Cardiac fibroblast (primary cell): ENCODE results near the gene PHOSPHO1.

ENCODE experiments used
- DNase-seq, 2 donors: peaks; one replicate each; pipeline versions ENCODE4 v3.0.0 to v3.0.0-alpha.2; 2010; ENCODE audit warnings: low read depth in 2 of 2
- H3K4me3 ChIP-seq, 2 donors: replicated peaks in 1 of 2; 1 replicate in 1 of 2; 2 replicates in 1 of 2; pipeline ENCODE4 v1.5.1; 2011; ENCODE audit warnings: low read depth in 2 of 2, low read length in 2 of 2, mild to moderate bottlenecking in 2 of 2, moderate library complexity in 1 of 2
- CTCF ChIP-seq: IDR thresholded peaks from one replicate; pipeline ENCODE4 v1.5.1; 2011; ENCODE audit warnings: low read depth, mild to moderate bottlenecking, low read length, inconsistent platforms

PHOSPHO1 gene

GRCh38 chr17:49225554-49226236 is 4.9 kb downstream of the PHOSPHO1 start:
- no peak for DNase-seq
- no peak for TF ChIP-seq CTCF
- H3K4me3 ChIP-seq: no peak overlapping the region

- no peak overlapping the region for H3K4me3 ChIP-seq
Measured at GRCh38 chr17:49224997-49225337, 5.6 kb downstream of the PHOSPHO1 start.

GRCh38 chr17:49224198-49224996 is 6.2 kb downstream of the PHOSPHO1 start:
- no peak for TF ChIP-seq CTCF
- H3K4me3 ChIP-seq: no peak overlapping the region

More at GRCh38 chr17:49224997-49225337, 5.6 kb downstream of the PHOSPHO1 start:
- TF ChIP-seq CTCF: no peak
- no peak for DNase-seq

GRCh38 chr17:49223517-49224197 is 6.9 kb downstream of the PHOSPHO1 start:
- TF ChIP-seq CTCF: peak; percentile 96
- peak; percentile 24 to 32 for DNase-seq
- no peak overlapping the region for H3K4me3 ChIP-seq

More at GRCh38 chr17:49224198-49224996, 6.2 kb downstream of the PHOSPHO1 start:
- no peak for DNase-seq

DNA sequence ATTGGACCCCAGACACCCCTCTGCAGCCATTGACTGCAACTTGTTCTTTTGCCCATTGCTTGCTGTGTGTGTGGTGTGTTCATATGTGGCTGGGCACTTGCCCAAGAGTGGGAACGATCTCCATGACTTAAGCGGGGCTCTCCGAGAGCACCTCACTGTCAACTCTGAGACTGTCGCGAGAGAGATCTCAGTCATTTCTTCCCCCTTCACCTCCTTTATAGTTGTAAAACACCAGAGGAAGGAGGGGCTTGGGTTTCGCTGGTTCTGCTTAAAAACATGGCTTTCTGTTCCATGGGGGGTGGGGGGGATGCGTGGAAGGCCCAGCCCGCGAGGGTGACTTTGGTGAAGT is 7.4 kb downstream of the PHOSPHO1 start:
- no peak overlapping the region for H3K4me3 ChIP-seq
- DNase-seq: no peak
- no peak for TF ChIP-seq CTCF

DNA sequence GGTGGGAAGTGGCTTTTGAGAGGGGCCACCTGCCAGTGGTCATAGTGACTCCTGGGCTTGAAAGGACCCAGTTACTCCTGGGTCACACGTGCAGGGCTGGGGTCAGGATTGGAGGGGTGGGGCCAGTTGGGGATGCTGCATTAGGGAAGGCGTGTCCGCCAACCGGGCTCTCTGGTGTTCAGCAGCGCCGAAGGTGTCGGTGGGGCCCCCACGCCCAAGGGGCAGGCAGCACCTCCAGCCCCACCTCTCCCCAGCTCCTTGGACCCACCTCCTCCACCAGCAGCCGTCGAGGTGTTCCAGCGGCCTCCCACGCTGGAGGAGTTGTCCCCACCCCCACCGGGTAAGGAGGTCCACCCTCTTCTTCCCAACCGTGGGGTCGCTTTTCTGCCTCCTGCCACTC is 10.6 kb downstream of the PHOSPHO1 start:
- no peak for DNase-seq
- TF ChIP-seq CTCF: no peak
- H3K4me3 ChIP-seq: no peak overlapping the region
